ENCODE measurements around the gene MMAB. TPM values are rescaled to one million over a fixed set of nuclear protein-coding genes. Genes with fewer than 3 reads are reported as not detected.
A peak's percentile ranks its signal among the peaks of the same experiment; 100 is the strongest.

The MMAB gene
- total and polyA plus RNA-seq, 2 experiments from 2014 or later = 89.4 to 174 TPM

- peak in 1 of 2 donors; percentile 24 for DNase-seq (ENCODE audit: low read depth in 1 of 2, low spot score in 1 of 2)
- no peaks in the 10 kb centered on the region for H3K27me3 ChIP-seq
- H3K27ac ChIP-seq = no peak overlapping the region
- H3K4me3 ChIP-seq = no peak overlapping the region
- no peaks in the 10 kb centered on the region for H3K9me3 ChIP-seq (ENCODE audit: low read depth)
- TF ChIP-seq, protein P1, sequence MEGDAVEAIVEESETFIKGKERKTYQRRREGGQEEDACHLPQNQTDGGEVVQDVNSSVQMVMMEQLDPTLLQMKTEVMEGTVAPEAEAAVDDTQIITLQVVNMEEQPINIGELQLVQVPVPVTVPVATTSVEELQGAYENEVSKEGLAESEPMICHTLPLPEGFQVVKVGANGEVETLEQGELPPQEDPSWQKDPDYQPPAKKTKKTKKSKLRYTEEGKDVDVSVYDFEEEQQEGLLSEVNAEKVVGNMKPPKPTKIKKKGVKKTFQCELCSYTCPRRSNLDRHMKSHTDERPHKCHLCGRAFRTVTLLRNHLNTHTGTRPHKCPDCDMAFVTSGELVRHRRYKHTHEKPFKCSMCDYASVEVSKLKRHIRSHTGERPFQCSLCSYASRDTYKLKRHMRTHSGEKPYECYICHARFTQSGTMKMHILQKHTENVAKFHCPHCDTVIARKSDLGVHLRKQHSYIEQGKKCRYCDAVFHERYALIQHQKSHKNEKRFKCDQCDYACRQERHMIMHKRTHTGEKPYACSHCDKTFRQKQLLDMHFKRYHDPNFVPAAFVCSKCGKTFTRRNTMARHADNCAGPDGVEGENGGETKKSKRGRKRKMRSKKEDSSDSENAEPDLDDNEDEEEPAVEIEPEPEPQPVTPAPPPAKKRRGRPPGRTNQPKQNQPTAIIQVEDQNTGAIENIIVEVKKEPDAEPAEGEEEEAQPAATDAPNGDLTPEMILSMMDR (IDR thresholded peaks at IDR 0.05; ENCODE audit: low read depth, low read length) = no peak
- peaks cover 25% of the 10 kb centered on the region for H3K4me1 ChIP-seq (ENCODE audit: low read depth)
- H3K36me3 ChIP-seq = no peaks in the 10 kb centered on the region
These were observed 28.3 kb downstream of the MMAB start for GRCh38 chr12:109544955-109545531.

- peak overlapping the region; percentile 32 for H3K27ac ChIP-seq
- no peak overlapping the region for H3K4me3 ChIP-seq
- H3K36me3 ChIP-seq = no peaks in the 10 kb centered on the region
- H3K9me3 ChIP-seq (ENCODE audit: low read depth) = no peaks in the 10 kb centered on the region
- peaks cover 33% of the 10 kb centered on the region for H3K4me1 ChIP-seq (ENCODE audit: low read depth)
- no peaks in the 10 kb centered on the region for H3K27me3 ChIP-seq
- TF ChIP-seq, protein P1 (IDR thresholded peaks at IDR 0.05; ENCODE audit: low read depth, low read length) = no peak
- DNase-seq (ENCODE audit: low read depth in 1 of 2, low spot score in 1 of 2) = no peak
These were observed 30.4 kb downstream of the MMAB start for GRCh38 chr12:109542876-109543275.

- DNase-seq (ENCODE audit: low read depth in 1 of 2, low spot score in 1 of 2) = peak in 1 of 2 donors; percentile 42
- no peaks in the 10 kb centered on the region for H3K27me3 ChIP-seq
- TF ChIP-seq, protein P1 (IDR thresholded peaks at IDR 0.05; ENCODE audit: low read depth, low read length) = no peak
- H3K36me3 ChIP-seq = no peaks in the 10 kb centered on the region
- no peak overlapping the region for H3K27ac ChIP-seq
- H3K9me3 ChIP-seq (ENCODE audit: low read depth) = no peaks in the 10 kb centered on the region
- H3K4me1 ChIP-seq (ENCODE audit: low read depth) = peaks cover 35% of the 10 kb centered on the region
- no peak overlapping the region for H3K4me3 ChIP-seq
These were observed 31.3 kb downstream of the MMAB start for GRCh38 chr12:109542014-109542413.

DNA sequence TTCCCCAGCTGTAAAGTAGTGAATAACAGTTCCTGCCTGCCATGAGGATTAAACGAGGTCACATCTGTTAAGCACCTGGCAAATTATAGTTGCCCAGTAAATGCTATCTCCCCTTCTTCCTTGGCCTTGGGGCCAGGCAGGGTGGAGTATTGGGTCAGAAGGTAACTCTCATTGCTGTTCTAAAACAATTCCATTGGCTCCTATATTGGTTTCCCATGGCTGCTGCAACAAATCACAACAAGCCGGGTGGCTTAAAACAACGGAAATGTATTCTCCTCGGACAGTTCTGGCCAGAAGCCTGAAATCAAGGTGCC lies 31.9 kb downstream of the MMAB start:
- H3K9me3 ChIP-seq (ENCODE audit: low read depth) = no peaks in the 10 kb centered on the region
- no peaks in the 10 kb centered on the region for H3K27me3 ChIP-seq
- H3K27ac ChIP-seq = peak overlapping the region; percentile 11
- H3K4me3 ChIP-seq = no peak overlapping the region
- H3K4me1 ChIP-seq (ENCODE audit: low read depth) = peaks cover 35% of the 10 kb centered on the region
- H3K36me3 ChIP-seq = no peaks in the 10 kb centered on the region
- TF ChIP-seq, protein P1 (IDR thresholded peaks at IDR 0.05; ENCODE audit: low read depth, low read length) = no peak
- no peak for DNase-seq (ENCODE audit: low read depth in 1 of 2, low spot score in 1 of 2)

GRCh38 chr12:109540526-109541412 lies 32.5 kb downstream of the MMAB start:
- H3K27me3 ChIP-seq = no peaks in the 10 kb centered on the region
- no peaks in the 10 kb centered on the region for H3K36me3 ChIP-seq
- no peak overlapping the region for H3K4me3 ChIP-seq
- H3K4me1 ChIP-seq (ENCODE audit: low read depth) = peaks cover 34% of the 10 kb centered on the region
- no peak for DNase-seq (ENCODE audit: low read depth in 1 of 2, low spot score in 1 of 2)
- peak overlapping the region; percentile 11 for H3K27ac ChIP-seq
- H3K9me3 ChIP-seq (ENCODE audit: low read depth) = no peaks in the 10 kb centered on the region
- TF ChIP-seq, protein P1 (IDR thresholded peaks at IDR 0.05; ENCODE audit: low read depth, low read length) = no peak
